Adrenal gland (tissue), 12 donors: ENCODE data around the gene MATN1. TPM values are rescaled to one million over a fixed set of nuclear protein-coding genes. Genes with fewer than 3 reads are reported as not detected.

ENCODE experiments used
- DNase-seq, 7 donors: peaks; one replicate each; pipeline ENCODE4 v3.0.0-alpha.2; 2019 to 2020
- H3K27ac ChIP-seq, 5 donors: fragments of 200-600 bp; sonication (generic) in 4 of 5; 1 replicate in 3 of 5; 2 replicates in 2 of 5; pipeline versions ENCODE4 v1.5.1 to v1.8.0; 2016 to 2020; ENCODE audit warnings: mild to moderate bottlenecking in 1 of 5
- H3K27me3 ChIP-seq: fragments of 200-600 bp; 2 replicates; pipeline ENCODE4 v1.8.0; 2021
- H3K36me3 ChIP-seq, 2 donors: fragments of 200-600 bp; replicated peaks in 1 of 2; 1 replicate in 1 of 2; 2 replicates in 1 of 2; pipeline versions ENCODE4 v1.5.1 to v1.8.0; 2018 to 2022
- H3K4me1 ChIP-seq, 2 donors: fragments of 200-600 bp; replicated peaks in 1 of 2; 1 replicate in 1 of 2; 2 replicates in 1 of 2; pipeline versions ENCODE4 v1.5.1 to v1.8.0; 2018 to 2021
- H3K4me3 ChIP-seq, 4 donors: fragments of 200-600 bp; sonication (generic) in 3 of 4; one replicate each; pipeline ENCODE4 v1.5.1; 2016 to 2018
- H3K9me3 ChIP-seq, 3 donors: fragments of 200-600 bp; sonication (generic) in 1 of 3; replicated peaks in 1 of 3; 1 replicate in 2 of 3; 2 replicates in 1 of 3; pipeline versions ENCODE4 v1.5.1 to v1.8.0; 2016 to 2021
- CTCF ChIP-seq, 6 experiments: fragments of 450-650 bp in 4 of 6; fragments of 200-600 bp in 2 of 6; sonication (generic) in 1 of 6; IDR thresholded peaks; 1 replicate in 5 of 6; 2 replicates in 1 of 6; pipeline versions ENCODE4 v1.5.1 to v1.8.0; 2016 to 2021; ENCODE audit warnings: antibody characterized with exemption in 6 of 6, mild to moderate bottlenecking in 2 of 6, moderate library complexity in 1 of 6
- POLR2A ChIP-seq, 2 donors: fragments of 450-650 bp; IDR thresholded peaks; one replicate each; pipeline ENCODE4 v1.6.1; 2017; ENCODE audit warnings: antibody characterized with exemption in 2 of 2, mild to moderate bottlenecking in 2 of 2, moderate library complexity in 1 of 2
- WGBS, 4 donors: extraction: QIAGEN DNeasy Blood & Tissue Kit in 2 of 4; methylation state at CpG; one replicate each; pipeline versions ENCODE4 v1.1.5 to v1.1.7; 2013 to 2017; 5-methylcytosine and 5-hydroxymethylcytosine counted together
- intact Hi-C, 2 donors: fragments of 100-400 bp; cut with DNase I; formaldehyde crosslinking; loops; one replicate each; pipeline versions ENCODE4 v1.14.1 to v1.15.0; 2022 to 2023
- polyA plus RNA-seq, 3 donors: library from polyadenylated mRNA; stranded (reverse); fragments of 200-250 nt in 2 of 3; fragments of 350-450 nt in 1 of 3; fragmentation: Illumina TruSeq in 1 of 3; extraction: RNeasy Lipid Tissue Mini Kit (QIAGEN cat#74804) in 1 of 3; gene quantifications; one replicate each; pipeline ENCODE4 v1.2.3, GENCODE V29; 2013 to 2014
- total RNA-seq, 9 donors: library from RNA; depleted of rRNA in 4 of 9; stranded (reverse); fragments of >200 nt in 4 of 9; fragments of 120-200 nt in 1 of 9; fragmentation: NEBNext Ultra II Directional in 1 of 9; extraction: Animal tissue kit (Norgen Biotek cat#: 25700) in 1 of 9; gene quantifications; one replicate each; pipeline versions ENCODE4 v1.1.0 to v1.2.4, GENCODE V29; 2013 to 2023
- donor health status: healthy with polysubstance abuse.
- donor health status: Bipolar disorder and iron deficiency.
- donor health status: DM: yes; HTN: yes; CAD: no.
- donor health status: DM: no; HTN: no; CAD: no.
- donor health status: DM: no; HTN: no; CAD: no.
- donor health status: DM: yes; HTN: yes; CAD: no.

The MATN1 gene
- total and polyA plus RNA-seq, 12 donors, result 0.05 to 0.55 (median 0.18) TPM; not detected in 6

GRCh38 chr1:30754684-30755171 is 31.3 kb upstream of the MATN1 start:
- H3K9me3 ChIP-seq, result no peaks in the 10 kb centered on the region
- H3K27ac ChIP-seq, result peak overlapping the region in 1 of 5 donors; percentile 94
- no peaks in the 10 kb centered on the region for H3K4me1 ChIP-seq
- DNase-seq, result no peak
- H3K27me3 ChIP-seq, result no peaks in the 10 kb centered on the region
- no peaks in the 10 kb centered on the region for H3K36me3 ChIP-seq
- WGBS, 4 donors, result 74 to 84% (median 78%) methylated on average over 8 to 9 of the region's 9 CpGs
- peak overlapping the region in 1 of 4 donors; percentile 39 for H3K4me3 ChIP-seq
- intact Hi-C loops, result no loop called here
- TF ChIP-seq CTCF (IDR thresholded peaks at IDR 0.05) (no peak), POLR2A (IDR thresholded peaks at IDR 0.05) (no peak)

- no peaks in the 10 kb centered on the region for H3K27me3 ChIP-seq
- no peaks in the 10 kb centered on the region for H3K36me3 ChIP-seq
- peak overlapping the region in 2 of 5 donors; percentile 41 to 64 for H3K27ac ChIP-seq
- WGBS, 4 donors, result 62 to 69% (median 63%) methylated on average over 13 of the region's 13 CpGs
- no peaks in the 10 kb centered on the region for H3K4me1 ChIP-seq
- DNase-seq, result no peak
- intact Hi-C loops, result no loop called here
- TF ChIP-seq POLR2A (IDR thresholded peaks at IDR 0.05) (no peak), CTCF (IDR thresholded peaks at IDR 0.05) (no peak)
- peak overlapping the region in 1 of 4 donors; percentile 18 for H3K4me3 ChIP-seq
- H3K9me3 ChIP-seq, result no peaks in the 10 kb centered on the region
Observed at GRCh38 chr1:30753660-30754123, 30.3 kb upstream of the MATN1 start.

GRCh38 chr1:30753118-30753517 is 29.7 kb upstream of the MATN1 start:
- H3K4me3 ChIP-seq, result peak overlapping the region in 1 of 4 donors; percentile 18

GRCh38 chr1:30752651-30752908 is 29.2 kb upstream of the MATN1 start:
- Histone ChIP-seq H3K9me3 (no peaks in the 10 kb centered on the region), H3K4me1 (no peaks in the 10 kb centered on the region), H3K27ac (no peak overlapping the region), H3K36me3 (no peaks in the 10 kb centered on the region), H3K27me3 (no peaks in the 10 kb centered on the region), H3K4me3 (no peak overlapping the region)
- DNase-seq, result no peak
- WGBS, 4 donors, result 54 to 69% (median 56%) methylated on average over 9 of the region's 9 CpGs
- TF ChIP-seq CTCF (IDR thresholded peaks at IDR 0.05), result no peak
- TF ChIP-seq POLR2A (IDR thresholded peaks at IDR 0.05), result no peak
- intact Hi-C loops, result no loop called here

More at GRCh38 chr1:30753118-30753517, 29.7 kb upstream of the MATN1 start:
- TF ChIP-seq CTCF (IDR thresholded peaks at IDR 0.05) (no peak), POLR2A (IDR thresholded peaks at IDR 0.05) (no peak)
- intact Hi-C loops, result no loop called here
- DNase-seq, result no peak
- Histone ChIP-seq H3K36me3 (no peaks in the 10 kb centered on the region), H3K9me3 (no peaks in the 10 kb centered on the region), H3K4me1 (no peaks in the 10 kb centered on the region), H3K27ac (peak overlapping the region in 1 of 5 donors; percentile 64), H3K27me3 (no peaks in the 10 kb centered on the region)
- WGBS, 4 donors, result 48 to 61% (median 56%) methylated on average over 3 of the region's 3 CpGs
